Iris pigment epithelial cell (primary cell): ENCODE measurements around the gene SSC5D.
"Not testable (repeated sequence)": the region's sequence is repeated elsewhere in the genome, so short reads cannot be mapped to it uniquely, and the experiment has no call there.

ENCODE experiments used
- DNase-seq: peaks from one replicate; pipeline ENCODE4 v3.0.0-alpha.2; 2011; ENCODE audit warnings: low read depth

SSC5D gene

DNA sequence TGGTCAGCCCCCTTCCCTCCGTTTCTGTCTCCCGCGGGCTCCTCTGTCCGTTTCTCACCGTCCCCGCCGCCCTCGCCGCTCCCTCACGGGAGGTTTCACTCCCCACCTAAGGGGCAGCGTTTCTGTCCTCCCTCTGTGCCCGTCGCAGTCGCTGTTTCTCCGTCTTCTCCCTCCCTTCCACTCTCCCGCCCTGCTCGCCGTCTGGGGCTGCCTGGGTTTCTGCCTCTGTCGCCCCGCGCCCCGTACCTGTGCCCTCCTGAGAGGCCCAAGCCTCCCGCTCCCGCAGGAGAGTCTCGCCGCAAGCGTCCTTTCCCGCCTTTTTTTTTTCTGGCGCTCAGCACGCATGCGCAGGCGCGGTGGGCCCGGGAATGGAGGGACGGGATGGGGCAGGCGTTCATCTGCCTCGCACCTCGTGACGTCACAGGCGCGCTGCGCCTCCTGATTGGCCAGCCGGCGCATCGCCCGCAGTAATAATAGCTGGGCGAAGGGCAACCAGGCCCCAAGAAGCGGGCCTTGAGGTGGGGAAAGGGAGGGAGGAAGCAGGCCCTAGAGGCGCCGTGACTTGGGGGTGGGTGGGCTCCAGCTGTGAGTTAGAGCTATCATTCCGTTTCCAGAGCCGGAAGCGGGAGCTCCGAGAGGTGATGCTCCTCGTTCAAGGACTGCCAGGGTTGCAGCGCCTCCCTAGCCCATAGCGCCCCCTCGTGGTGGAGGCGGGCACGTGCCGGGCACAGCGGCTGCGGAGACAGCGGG is 15.4 kb downstream of the SSC5D start:
- DNase-seq, result peak; percentile 81

DNA sequence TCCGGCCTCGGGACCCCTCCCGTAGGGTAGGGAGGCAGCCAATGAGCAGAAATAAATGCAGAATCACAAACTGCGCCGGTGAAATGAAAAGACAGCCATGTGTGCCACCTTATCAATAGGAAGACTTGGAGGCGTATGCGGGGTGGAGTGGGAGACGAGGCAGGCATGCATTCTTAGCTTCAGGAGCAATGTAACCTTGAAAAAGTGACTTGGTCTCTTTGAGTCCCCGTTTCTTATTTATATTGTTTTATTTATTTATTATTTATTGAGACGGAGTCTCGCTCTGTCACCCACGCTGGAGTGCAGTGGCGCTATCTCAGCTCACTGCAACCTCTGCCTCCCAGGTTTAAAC is 16.0 kb downstream of the SSC5D start:
- DNase-seq, result no peak

DNA sequence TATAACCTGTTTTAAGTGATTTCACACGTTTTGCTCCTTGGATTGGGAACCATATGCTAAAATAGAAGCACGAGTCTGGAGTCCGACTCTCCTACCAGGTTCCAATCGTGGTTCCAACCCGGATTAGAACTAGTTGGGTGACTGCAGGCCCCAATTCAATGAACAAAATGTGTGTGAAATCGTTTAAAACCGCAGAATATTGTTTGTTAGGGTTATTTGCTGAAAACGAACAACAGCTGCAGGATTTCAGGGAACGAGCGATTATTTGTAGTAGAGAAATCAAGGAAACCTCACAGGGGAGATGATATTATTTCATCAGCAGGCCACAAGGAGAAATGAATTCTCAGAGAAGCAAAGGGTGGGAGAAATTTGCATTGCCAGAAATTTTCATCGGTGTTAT is 16.7 kb downstream of the SSC5D start:
- DNase-seq, result no peak

DNA sequence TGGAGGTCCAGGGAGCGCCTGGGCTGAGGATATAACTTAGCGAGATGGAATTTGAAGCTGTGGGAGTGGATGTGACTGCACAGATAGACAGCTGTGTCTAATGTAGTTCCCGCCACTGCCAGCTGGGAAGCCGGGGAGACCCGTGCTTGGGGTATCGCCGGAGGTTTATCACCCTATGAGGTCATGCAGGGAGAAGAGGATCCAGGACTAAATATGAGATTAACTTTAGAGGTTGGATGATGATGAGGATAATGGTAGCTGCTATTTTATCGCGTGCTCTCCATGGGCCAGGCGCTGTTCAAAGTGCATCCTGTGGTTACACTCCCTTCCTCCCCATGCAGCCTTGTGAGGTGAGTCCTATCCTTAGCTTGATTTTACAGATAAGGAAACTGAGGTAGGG is 19.9 kb downstream of the SSC5D start:
- no peak for DNase-seq

DNA sequence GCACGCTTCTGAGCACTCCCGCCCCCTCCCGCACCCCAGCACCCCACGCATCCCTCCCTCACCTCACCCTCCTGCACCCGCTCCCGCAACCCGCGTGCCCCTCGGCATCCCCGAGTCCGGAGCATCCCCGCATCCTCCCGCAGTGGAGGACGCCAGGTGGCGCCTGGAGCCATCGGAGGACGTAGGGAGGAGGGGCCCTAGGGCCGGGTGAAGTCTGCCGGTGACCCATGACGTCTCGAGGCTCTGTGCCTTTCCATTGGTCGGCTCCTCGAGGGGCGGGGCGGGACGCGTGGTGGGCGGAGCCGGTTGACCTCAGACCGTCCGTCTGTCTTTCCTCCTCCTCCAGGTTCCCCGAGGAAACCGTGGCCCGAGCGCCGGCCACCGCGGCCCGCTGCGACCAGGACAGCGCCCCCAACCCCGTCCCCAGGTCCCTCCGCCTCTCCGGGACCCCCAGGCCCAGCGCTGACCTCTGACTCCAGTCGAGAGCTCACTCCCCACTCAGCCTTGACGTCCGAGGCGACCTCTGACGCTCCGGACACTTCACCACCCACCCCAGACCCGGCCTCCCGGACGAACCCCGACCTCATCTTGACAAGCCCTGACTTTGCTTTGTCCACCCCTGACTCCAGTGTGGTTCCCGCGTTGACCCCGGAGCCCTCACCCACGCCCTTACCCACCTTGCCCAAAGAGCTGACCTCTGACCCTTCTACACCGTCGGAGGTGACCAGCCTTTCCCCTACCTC is 28.8 kb downstream of the SSC5D start:
- peak; percentile 88 for DNase-seq

DNA sequence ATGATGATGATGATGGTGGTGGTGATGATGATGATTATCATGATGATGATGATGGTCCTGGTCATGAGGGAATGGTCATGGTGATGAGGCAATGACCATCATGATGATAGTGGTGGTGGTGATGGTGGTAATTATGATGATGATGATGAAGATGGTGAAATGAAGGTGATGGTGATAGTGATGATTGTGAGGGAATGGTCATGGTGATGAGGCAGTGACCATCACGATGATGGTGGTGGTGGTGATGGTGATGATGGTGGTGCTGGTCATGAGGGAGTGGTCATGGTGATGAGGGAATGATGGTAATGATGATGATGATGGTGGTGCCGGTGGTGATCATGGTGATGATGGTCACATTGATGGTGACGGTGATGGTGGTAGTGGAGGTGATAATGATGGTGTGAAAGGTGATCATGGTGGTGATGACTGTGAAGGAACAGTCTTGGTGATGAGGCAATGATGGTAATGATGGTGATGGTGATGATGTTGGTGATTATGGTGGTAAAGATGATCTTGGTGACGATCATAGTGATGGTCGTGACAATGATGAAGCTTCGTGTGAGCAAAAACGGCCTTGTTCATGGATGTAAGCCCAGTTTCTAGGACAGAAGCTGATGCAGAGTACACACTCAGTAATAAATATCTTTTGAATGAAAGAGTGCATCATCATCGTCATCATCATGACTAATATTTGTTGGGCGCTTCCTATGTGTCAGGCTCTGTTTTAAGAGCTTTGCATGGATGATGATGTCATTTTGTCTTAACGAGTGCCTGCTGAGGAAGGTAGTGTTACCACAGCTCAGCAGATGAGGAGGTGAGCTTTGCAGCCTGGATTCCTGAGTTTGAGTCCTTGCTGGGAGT is 31.4 kb downstream of the SSC5D start:
- DNase-seq, result peak; percentile 90

DNA sequence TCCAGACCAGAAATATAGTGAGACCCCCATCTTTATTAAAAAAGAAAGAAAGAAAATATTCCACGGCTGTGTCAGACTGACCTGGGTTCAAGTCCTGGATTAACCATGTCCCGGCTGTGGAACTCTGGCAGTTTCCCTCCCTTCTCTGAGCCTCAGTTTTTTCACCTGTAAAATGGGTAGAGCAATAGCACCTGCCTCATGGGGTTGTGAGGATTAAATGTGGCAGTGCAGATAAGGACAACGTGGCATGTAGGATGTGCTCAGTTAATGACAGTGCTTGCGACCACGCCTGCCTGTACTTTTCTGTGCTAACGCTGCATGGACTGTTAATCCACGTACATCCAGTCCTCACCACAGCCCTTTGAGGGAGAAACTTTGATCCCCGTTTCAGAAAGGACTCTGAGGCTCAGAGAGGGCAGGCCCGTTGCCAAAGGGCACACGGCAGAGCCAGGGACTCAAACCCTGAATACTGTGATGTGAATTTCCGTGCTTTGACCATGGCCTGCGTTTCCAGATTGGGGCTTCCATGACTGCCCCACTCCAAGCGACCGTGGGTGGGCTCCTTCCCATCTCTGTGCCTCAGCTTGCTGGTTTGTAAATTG is 32.6 kb downstream of the SSC5D start:
- DNase-seq, result no peak

DNA sequence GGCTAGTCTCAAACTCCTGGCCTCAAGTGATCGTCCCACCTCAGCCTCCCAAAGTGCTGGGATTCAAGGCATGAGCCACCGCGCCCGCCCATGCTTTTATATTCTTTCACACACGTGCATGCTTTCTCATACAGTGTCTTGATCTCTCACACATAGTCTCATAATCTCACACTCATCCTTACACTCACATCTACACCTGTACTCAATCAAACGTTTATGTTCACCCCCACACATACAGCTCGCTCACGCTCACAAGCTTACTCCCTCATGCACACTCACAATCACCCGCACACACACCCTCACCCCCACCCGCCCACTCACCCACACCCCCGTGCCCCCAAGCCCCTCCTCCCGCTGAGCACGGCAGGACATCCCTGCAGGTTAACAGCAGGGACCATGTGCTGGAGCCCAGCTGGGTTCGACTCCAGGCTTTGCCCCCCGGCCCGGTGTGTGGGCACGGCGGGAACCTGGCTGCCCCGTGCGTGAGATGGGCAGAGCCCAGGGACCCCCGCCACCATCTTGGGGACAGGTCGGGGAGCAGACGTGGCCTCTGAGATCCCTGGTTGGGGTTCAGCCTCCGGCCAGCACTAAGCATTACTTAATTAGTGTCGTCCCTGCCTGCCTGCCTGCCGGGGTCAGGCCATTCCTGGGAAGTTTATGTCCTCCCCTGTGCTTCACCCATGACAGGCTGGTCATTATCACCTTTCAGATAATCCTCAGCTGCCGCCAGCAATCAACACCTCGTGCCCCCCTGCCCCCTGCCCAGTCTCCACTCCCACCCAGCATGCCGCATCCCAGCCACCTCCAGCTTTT is 37.3 kb downstream of the SSC5D start:
- DNase-seq, result no peak

DNA sequence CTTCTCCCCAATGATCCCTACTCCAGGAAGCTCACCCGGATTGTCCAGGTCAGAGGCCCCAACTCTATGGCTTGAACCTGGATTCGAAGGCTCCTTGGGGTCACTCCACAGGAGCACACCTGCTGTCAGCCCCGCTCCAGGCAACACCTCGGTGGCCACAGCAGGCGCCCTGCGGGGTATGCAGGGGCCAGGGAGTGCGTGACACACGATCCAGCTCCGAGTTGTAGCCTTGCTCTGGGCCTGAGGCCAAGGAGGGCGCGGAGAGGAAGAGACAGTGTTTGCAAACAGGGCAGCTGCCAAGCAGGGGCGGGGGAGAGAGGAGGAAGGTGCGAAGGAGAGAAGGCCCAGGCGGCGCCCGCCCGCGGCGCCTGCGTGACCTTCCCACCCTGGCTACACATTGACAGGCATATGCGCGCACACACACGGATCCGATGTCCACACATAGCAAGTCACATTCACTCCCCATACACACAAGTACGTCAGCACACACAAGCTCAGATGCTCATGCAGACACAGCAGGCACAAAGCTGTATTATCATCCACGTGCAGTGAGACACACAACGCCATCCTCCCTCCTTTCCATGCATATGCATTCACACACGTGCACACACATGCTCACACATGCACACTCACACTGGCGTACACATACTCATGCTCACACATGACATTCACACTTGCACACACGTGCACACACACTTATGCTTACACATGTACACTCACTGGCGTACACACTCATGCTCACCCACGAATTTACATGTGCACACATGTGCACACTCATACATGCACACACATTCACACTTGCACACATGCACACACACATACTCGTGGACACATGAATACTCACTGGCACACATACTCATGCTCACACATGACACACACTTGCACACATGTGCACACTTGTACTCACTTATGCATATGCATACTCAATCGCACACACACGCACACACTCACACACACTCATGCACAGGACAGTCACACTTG is 38.3 kb downstream of the SSC5D start:
- peak; percentile 68 for DNase-seq

DNA sequence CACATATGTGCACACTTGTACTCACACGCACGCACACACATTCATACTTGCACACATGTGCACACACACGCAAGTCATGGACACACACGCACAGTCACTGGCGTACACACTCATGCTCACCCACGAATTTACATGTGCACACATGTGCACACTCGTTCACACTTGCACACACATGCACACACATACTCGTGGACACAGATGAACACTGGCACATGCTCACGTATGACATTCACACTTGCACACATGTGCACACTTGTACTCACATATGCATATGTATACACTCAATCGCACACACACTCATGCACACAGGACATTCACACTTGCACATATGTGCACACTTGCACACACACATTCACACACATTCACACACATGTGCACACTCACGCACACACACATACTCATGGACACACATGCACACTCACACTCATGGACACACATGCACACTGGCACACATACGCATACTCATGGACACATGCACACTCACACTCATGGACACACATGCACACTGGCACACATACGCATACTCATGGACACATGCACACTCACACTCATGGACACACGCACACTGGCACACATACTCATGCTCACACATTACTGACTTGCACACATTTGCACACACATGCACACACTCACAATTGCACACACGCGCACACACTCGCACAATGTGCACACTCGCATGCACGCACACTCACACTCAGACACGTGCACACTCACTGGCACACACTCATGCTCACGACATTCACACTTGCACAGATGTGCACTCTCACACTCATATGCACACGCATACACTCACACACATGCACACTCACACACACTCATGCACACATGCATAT is 39.2 kb downstream of the SSC5D start:
- no peak for DNase-seq

DNA sequence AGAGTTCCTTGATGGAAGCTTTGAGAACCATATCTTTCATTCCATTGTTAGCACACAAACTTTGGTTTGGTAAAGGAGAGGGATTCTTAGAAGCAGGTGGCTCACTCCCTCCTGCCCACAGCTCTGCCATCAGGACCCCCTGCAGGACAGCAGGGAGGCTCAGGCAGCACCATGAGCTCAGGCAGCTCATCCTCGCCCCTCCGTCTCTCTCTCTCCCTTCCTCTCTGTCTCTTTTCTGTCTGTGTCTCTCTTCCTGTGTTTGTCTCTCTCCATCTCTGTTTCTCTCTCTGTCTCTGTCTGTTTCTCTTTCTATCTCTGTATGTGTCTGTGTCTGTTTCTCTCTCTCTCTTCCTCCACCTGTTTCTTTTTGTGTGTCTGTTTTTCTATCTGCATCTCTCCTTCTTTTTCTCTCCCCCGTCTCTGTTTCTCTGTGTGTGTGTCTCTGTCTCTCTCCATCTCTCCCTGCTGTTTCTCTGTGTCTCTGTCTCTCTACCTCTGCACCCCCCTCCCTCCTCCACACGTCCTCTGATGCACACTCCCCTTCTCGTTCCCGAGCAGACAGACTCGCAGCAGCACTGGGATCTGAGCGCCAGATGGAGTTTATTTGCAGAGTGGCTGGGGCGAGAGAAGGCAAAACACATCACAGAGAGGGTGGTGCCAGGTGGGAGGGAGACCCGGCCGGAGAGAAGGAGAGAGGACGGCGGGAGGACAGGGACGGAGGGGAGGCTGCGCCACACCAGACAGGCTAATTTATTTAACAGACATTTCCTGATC is 40.0 kb downstream of the SSC5D start:
- peak; percentile 22 for DNase-seq

DNA sequence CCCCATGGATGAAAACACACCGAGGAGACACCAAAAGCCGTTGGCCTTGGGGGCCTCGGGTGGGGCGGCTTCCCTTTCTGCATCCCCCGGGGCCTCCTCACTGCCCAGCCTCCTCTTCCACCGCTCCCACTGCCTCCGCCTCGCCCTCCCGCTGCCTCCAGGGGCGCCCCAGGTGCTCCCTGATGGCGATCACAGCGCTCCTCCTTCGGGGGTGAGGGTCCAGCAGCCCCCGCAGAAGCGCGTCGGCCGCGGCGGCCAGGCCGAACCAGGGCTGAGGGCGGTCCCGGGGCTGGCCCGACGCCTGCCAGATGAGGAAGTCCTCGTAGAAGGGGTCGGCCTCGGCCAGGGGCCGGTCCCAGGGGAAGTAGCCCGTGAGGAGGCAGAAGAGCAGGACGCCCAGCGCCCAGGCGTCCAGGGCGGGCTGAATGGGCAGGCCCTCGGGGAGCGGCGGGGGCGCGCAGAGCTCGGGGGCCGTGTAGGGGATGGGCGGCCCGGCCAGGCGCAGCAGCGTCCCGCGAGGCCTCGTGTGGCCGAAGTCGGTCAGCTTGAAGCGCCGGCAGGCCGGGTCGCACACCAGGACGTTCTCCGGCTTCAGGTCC is 41.5 kb downstream of the SSC5D start:
- DNase-seq, result no peak

DNA sequence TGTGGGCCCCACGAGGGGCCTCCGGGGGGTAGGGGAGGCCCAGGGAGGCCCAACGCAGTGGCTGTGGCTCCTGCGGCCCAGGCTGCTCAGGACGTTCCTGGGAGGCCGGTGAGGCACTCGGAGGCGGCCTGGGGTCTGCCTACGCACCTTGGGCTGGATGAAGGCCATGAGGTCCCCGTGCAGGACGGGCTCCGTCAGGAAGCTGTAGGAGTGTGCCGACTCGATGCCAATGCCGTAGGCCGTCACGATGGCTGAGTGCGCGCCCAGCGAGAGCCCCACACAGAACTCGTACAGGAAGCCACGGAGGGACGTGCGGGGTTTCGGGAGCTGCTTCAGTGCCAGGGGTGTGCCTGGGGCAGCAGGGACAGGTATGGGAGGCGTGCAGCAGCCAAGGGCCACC is 42.8 kb downstream of the SSC5D start:
- DNase-seq, result no peak

DNA sequence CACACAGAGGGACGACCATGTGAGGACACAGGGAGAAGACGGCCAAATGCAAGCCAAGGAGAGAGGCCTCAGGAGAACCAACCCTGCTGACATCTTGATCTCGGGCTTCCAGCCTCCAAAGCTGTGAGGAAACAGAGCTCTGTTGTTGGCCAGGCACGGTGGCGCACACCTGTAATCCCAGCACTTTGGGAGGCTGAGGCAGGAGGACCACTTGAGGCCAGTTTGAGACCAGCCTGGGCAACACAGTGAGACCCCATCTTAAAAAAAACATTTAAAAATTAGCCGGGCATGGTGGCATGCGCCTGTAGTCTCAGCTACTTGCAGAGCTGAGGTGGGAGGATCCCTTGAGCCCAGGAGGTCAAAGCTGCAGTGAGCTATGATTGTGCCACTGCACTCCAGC is 46.0 kb downstream of the SSC5D start:
- DNase-seq, result not testable (repeated sequence)

DNA sequence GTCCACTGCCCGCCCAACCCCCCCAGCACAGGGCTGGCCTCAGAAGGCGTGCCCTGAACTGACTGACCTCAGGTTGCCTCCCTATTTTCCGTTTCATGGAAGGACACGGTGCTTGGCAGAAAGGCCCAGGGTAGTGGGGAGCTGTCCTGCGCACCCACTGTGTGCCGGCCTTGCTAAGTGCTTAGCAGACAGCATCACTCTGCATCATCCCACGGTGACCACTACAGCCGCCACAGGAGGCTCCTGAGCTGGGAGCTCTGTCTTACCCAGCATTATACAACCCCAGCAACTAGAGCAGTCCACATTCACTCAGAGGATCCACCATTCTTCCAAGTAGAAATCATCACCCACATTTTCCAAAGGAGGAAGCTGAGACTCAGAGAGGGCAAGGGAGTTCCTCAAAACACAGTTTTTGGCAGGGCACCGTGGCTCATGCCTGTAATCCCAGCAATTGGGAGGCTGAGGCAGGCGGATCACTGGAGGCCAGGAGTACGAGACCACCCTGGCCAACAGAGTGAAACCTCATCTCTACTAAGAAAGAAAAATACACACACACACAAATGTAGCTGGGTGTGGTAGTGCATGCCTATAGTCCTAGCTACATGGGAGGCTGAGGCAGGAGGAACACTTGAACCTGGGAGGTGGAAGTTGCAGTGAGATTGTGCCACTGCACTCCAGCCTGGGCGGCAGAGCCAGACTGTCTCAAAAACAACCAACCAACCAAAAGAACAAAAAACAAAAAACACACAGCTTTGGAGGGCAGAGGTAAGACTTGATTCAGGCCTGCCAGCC is 47.1 kb downstream of the SSC5D start:
- no peak for DNase-seq

DNA sequence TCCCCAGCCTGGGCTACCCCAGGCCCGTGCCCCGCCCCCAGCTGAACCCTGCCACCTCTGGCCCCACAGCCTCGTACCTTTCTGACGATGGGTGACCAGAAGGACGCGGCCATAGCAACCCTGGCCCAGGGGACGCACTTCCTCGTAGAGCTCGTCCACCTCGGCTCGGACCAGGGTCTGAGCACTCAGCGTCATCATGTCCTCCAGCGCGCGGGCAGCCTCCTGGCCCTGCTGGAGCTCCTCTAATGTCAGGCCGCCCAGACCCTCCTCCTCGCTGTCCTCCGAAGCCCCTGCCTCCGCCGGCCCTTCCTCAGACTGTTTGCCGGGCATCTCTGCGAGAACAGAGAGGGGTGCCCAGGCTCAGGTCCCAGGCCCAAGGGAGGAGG is 47.7 kb downstream of the SSC5D start:
- DNase-seq, result no peak

DNA sequence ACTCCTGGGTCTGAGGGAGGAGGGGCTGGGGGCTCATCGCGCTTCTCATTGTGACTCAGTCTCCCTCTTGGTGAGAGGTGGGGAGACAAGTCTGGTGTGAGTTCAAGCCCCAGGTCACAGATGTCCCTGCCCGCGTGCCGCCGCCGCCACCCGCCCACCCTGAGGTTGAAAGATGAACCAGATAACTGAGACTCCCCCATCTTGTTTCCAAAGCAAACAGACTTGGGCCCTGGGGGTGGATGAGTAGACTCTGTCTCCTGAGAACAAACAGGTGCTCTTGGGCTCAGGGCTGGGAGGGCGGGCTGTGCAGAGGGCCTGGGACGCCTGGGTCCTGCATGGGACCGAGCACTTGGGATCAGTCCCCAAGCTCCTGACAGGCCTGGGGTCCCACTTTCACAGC is 48.1 kb downstream of the SSC5D start:
- DNase-seq, result no peak
